H1 (cell line): Measurements from ENCODE around the gene MUS81. TPM values are rescaled to one million over a fixed set of nuclear protein-coding genes. Genes with fewer than 3 reads are reported as not detected.
A peak's percentile ranks its signal among the peaks of the same experiment; 100 is the strongest.

Experiments
- CTCF ChIA-PET: fragments of 300-600 bp; sonication (Branson Sonifier 250); formaldehyde crosslinking; loops from one replicate; lab custom pipeline; 2021; ENCODE audit not compliant: partially characterized antibody; lab: Charles Lee
- POLR2A ChIA-PET: fragments of 300-600 bp; sonication (Branson Sonifier 250); formaldehyde crosslinking; loops from one replicate; lab custom pipeline; 2021; ENCODE audit warnings: inconsistent platforms; ENCODE audit not compliant: partially characterized antibody; lab: Charles Lee
- DNase-seq, 2 experiments: peaks; one replicate each; pipeline versions ENCODE4 v3.0.0 to v3.0.0-alpha.2; 2010 to 2022; ENCODE audit warnings: low spot score in 2 of 2, low read depth in 1 of 2, mixed read lengths in 1 of 2
- FAIRE-seq: peaks from 2 replicates; lab custom pipeline; 2011; peaks lifted over from hg19 to GRCh38; lab: Jason Lieb, UNC
- H2AFZ ChIP-seq: 2 replicates; pipeline ENCODE4 v1.8.1; 2012; ENCODE audit warnings: low read length, inconsistent platforms
- H2AK5ac ChIP-seq: 2 replicates; pipeline ENCODE4 v1.6.1; 2013; ENCODE audit warnings: low read depth, low read length
- H2BK120ac ChIP-seq: replicated peaks from 2 replicates; pipeline ENCODE3; 2013; ENCODE audit warnings: low read depth, low read length, inconsistent platforms
- H2BK12ac ChIP-seq: 2 replicates; pipeline ENCODE4 v1.6.1; 2013; ENCODE audit warnings: low read depth, low read length
- H2BK15ac ChIP-seq: 2 replicates; pipeline ENCODE4 v1.6.1; 2013; ENCODE audit warnings: low read length
- H2BK20ac ChIP-seq: 2 replicates; pipeline ENCODE4 v1.6.1; 2013; ENCODE audit warnings: low read length
- H2BK5ac ChIP-seq: 2 replicates; pipeline ENCODE4 v1.6.1; 2013; ENCODE audit warnings: low read depth, low read length
- H3K14ac ChIP-seq: 2 replicates; pipeline ENCODE4 v1.6.1; 2013; ENCODE audit warnings: inconsistent platforms; ENCODE audit not compliant: insufficient read length
- H3K18ac ChIP-seq: 2 replicates; pipeline ENCODE4 v1.6.1; 2013; ENCODE audit warnings: low read length; ENCODE audit errors: extremely low read depth
- H3K23ac ChIP-seq: 2 replicates; pipeline ENCODE4 v1.6.1; 2013; ENCODE audit warnings: inconsistent platforms; ENCODE audit not compliant: insufficient read length
- H3K23me2 ChIP-seq: 2 replicates; pipeline ENCODE4 v1.6.1; 2013; ENCODE audit warnings: low read depth, low read length
- H3K27ac ChIP-seq: 2 replicates; pipeline ENCODE4 v1.6.1; 2011; ENCODE audit warnings: low read depth, low read length, inconsistent platforms
- H3K27me3 ChIP-seq, 4 experiments: replicated peaks in 1 of 4; 1 replicate in 1 of 4; 2 replicates in 3 of 4; pipeline versions ENCODE4 v1.6.1 to v1.8.1; 2011 to 2013; ENCODE audit warnings: low read length in 3 of 4, mild to moderate bottlenecking in 3 of 4, inconsistent platforms in 2 of 4, mixed read lengths in 2 of 4, moderate library complexity in 1 of 4; ENCODE audit not compliant: control insufficient read depth in 3 of 4, insufficient read depth in 3 of 4; ENCODE audit errors: extremely low read depth in 1 of 4
- H3K36me3 ChIP-seq, 4 experiments: 2 replicates each; pipeline versions ENCODE4 v1.6.1 to v1.8.1; 2011 to 2013; ENCODE audit warnings: mild to moderate bottlenecking in 4 of 4, low read length in 3 of 4, moderate library complexity in 2 of 4, control low read depth in 1 of 4, inconsistent platforms in 1 of 4; ENCODE audit not compliant: insufficient read depth in 4 of 4, control insufficient read depth in 2 of 4
- H3K4ac ChIP-seq: replicated peaks from 2 replicates; pipeline ENCODE3; 2013; ENCODE audit warnings: low read length, low read depth, mixed read lengths, inconsistent platforms; ENCODE audit not compliant: insufficient read length
- H3K4me1 ChIP-seq, 4 experiments: replicated peaks in 1 of 4; 1 replicate in 1 of 4; 2 replicates in 3 of 4; pipeline versions ENCODE4 v1.6.1 to v1.8.1; 2011 to 2013; ENCODE audit warnings: low read length in 3 of 4, inconsistent platforms in 2 of 4, mixed read lengths in 1 of 4; ENCODE audit not compliant: insufficient read depth in 4 of 4, control insufficient read depth in 3 of 4
- H3K4me2 ChIP-seq, 2 experiments: 2 replicates each; pipeline versions ENCODE4 v1.6.1 to v1.8.1; 2011 to 2013; ENCODE audit warnings: low read depth in 2 of 2, low read length in 2 of 2, control low read depth in 1 of 2, inconsistent platforms in 1 of 2, mild to moderate bottlenecking in 1 of 2; ENCODE audit not compliant: insufficient read depth in 1 of 2
- H3K4me3 ChIP-seq, 4 experiments: fragments of 200-600, 300-600 bp in 1 of 4; sonication (generic), shearing (Covaris generic), sonication (Bioruptor Twin) in 1 of 4; 2 replicates each; pipeline versions ENCODE4 v1.5.1 to v1.8.1; 2011 to 2016; ENCODE audit warnings: low read length in 4 of 4, low read depth in 3 of 4, control low read depth in 2 of 4, inconsistent platforms in 2 of 4, mild to moderate bottlenecking in 2 of 4, mixed read lengths in 1 of 4, moderate library complexity in 1 of 4; ENCODE audit not compliant: insufficient read depth in 2 of 4; ENCODE audit errors: extremely low read depth in 1 of 4
- H3K56ac ChIP-seq: replicated peaks from 2 replicates; pipeline ENCODE3; 2013; ENCODE audit warnings: low read depth, mild to moderate bottlenecking, mixed read lengths, low read length, inconsistent platforms; ENCODE audit not compliant: insufficient read length
- H3K79me1 ChIP-seq: 2 replicates; pipeline ENCODE4 v1.6.1; 2013; ENCODE audit warnings: low read depth, low read length, control low read depth
- H3K79me2 ChIP-seq, 2 experiments: 2 replicates each; pipeline versions ENCODE4 v1.6.1 to v1.8.1; 2012 to 2013; ENCODE audit warnings: low read length in 2 of 2, mild to moderate bottlenecking in 2 of 2, inconsistent platforms in 1 of 2; ENCODE audit not compliant: insufficient read depth in 2 of 2, control insufficient read depth in 1 of 2
- H3K9ac ChIP-seq, 4 experiments: replicated peaks in 1 of 4; 1 replicate in 1 of 4; 2 replicates in 3 of 4; pipeline versions ENCODE4 v1.6.1 to v1.8.1; 2011 to 2013; ENCODE audit warnings: low read depth in 3 of 4, low read length in 3 of 4, control low read depth in 2 of 4, mild to moderate bottlenecking in 2 of 4, moderate library complexity in 2 of 4, inconsistent platforms in 1 of 4; ENCODE audit errors: extremely low read depth in 1 of 4
- H3K9me3 ChIP-seq, 2 experiments: 2 replicates each; pipeline versions ENCODE4 v1.6.1 to v1.8.1; 2012 to 2013; ENCODE audit warnings: mild to moderate bottlenecking in 2 of 2, moderate library complexity in 2 of 2, control low read depth in 1 of 2, inconsistent platforms in 1 of 2, low read depth in 1 of 2, low read length in 1 of 2, mixed read lengths in 1 of 2; ENCODE audit not compliant: insufficient read depth in 2 of 2
- H4K20me1 ChIP-seq, 2 experiments: replicated peaks in 1 of 2; 2 replicates each; pipeline versions ENCODE3 to v1.8.1; 2011 to 2013; ENCODE audit warnings: inconsistent platforms in 2 of 2, low read length in 2 of 2, mild to moderate bottlenecking in 1 of 2; ENCODE audit not compliant: insufficient read depth in 2 of 2, control insufficient read depth in 1 of 2
- H4K5ac ChIP-seq: 2 replicates; pipeline ENCODE4 v1.6.1; 2013; ENCODE audit warnings: low read length, low read depth, mixed read lengths, inconsistent platforms; ENCODE audit not compliant: insufficient read length
- H4K8ac ChIP-seq: 2 replicates; pipeline ENCODE4 v1.8.0; 2013; ENCODE audit warnings: mild to moderate bottlenecking, moderate library complexity, low read length, inconsistent platforms; ENCODE audit not compliant: insufficient read depth; ENCODE audit errors: extremely low read depth
- H4K91ac ChIP-seq: replicated peaks from 2 replicates; pipeline ENCODE3; 2013; ENCODE audit warnings: low read length, mixed read lengths, inconsistent platforms; ENCODE audit not compliant: insufficient read length
- CHD1 ChIP-seq: IDR thresholded peaks from 2 replicates; pipeline ENCODE4 v1.6.1; 2012; ENCODE audit warnings: low read depth, low read length, improper control_type of control experiment
- EP300 ChIP-seq, 2 experiments: IDR thresholded peaks; 1 replicate in 1 of 2; 2 replicates in 1 of 2; pipeline ENCODE4 v1.6.1; 2011 to 2012; ENCODE audit warnings: low read depth in 2 of 2, low read length in 2 of 2, mild to moderate bottlenecking in 2 of 2, borderline replicate concordance in 1 of 2, inconsistent platforms in 1 of 2, moderate library complexity in 1 of 2
- FOSL1 ChIP-seq: IDR thresholded peaks from 2 replicates; pipeline ENCODE4 v1.6.1; 2011; ENCODE audit warnings: mild to moderate bottlenecking, low read depth, low read length, moderate library complexity; ENCODE audit not compliant: insufficient read depth
- GTF2F1 ChIP-seq: IDR thresholded peaks from 2 replicates; pipeline ENCODE4 v1.6.1; 2012; ENCODE audit warnings: low read depth, low read length, improper control_type of control experiment, borderline replicate concordance
- NANOG ChIP-seq: IDR thresholded peaks from 2 replicates; pipeline ENCODE4 v1.6.1; 2011; ENCODE audit warnings: low read length, low read depth, mild to moderate bottlenecking, inconsistent platforms; ENCODE audit not compliant: insufficient read depth, poor library complexity, severe bottlenecking
- POLR2AphosphoS5 ChIP-seq: IDR thresholded peaks from 2 replicates; pipeline ENCODE4 v1.6.1; 2011; ENCODE audit warnings: low read depth, low read length
- SAP30 ChIP-seq: fragments of 300-600 bp; sonication (generic); IDR thresholded peaks from 2 replicates; pipeline ENCODE4 v1.7.1; 2012; ENCODE audit warnings: low read length, moderate library complexity, mild to moderate bottlenecking, inconsistent platforms; ENCODE audit not compliant: insufficient read depth, insufficient replicate concordance
- SIN3A ChIP-seq, 2 experiments: IDR thresholded peaks in 1 of 2; conservative IDR thresholded peaks in 1 of 2; 2 replicates each; pipeline ENCODE4 v1.6.1; 2011 to 2012; ENCODE audit warnings: low read length in 2 of 2, improper control_type of control experiment in 1 of 2, low read depth in 1 of 2, mild to moderate bottlenecking in 1 of 2
- SP1 ChIP-seq: IDR thresholded peaks from 2 replicates; pipeline ENCODE4 v1.6.1; 2011; ENCODE audit warnings: low read depth, low read length
- USF2 ChIP-seq: IDR thresholded peaks from 2 replicates; pipeline ENCODE4 v1.6.1; 2011; ENCODE audit warnings: low read length, improper control_type of control experiment
- WGBS, 2 experiments: shearing (Covaris generic) in 1 of 2; methylation state at CpG; one replicate each; pipeline versions ENCODE4 v1.1.6 to v1.1.7; 2013 to 2015; ENCODE audit warnings: low lambda C conversion rate in 2 of 2, mixed read lengths in 2 of 2, inconsistent platforms in 1 of 2, low coverage in 1 of 2, missing lambda C conversion rate in 1 of 2; ENCODE audit not compliant: insufficient replicate concordance in 2 of 2, insufficient coverage in 1 of 2, insufficient read length in 1 of 2; ENCODE audit errors: extremely low coverage in 1 of 2, missing lambda C conversion rate in 1 of 2; 5-methylcytosine and 5-hydroxymethylcytosine counted together
- polyA plus RNA-seq, 7 experiments: library from polyadenylated mRNA; depleted of rRNA in 3 of 7; stranded (reverse) in 5 of 7; unstranded in 2 of 7; fragments of >200 nt in 5 of 7; fragments of 200-250 nt in 2 of 7; gene quantifications; 1 replicate in 5 of 7; 2 replicates in 1 of 7; 4 replicates in 1 of 7; pipeline versions ENCODE4 v1.2.1 to v1.2.3, GENCODE V29; 2011 to 2013; ENCODE audit warnings: missing spikeins in 2 of 7, mixed read lengths in 2 of 7
- total RNA-seq: library from RNA; stranded (reverse); fragmentation: NEBNext Ultra II Directional; extraction: Animal tissue kit (Norgen Biotek cat#: 25700); gene quantifications from 2 replicates; pipeline ENCODE4 v1.2.1, GENCODE V29; 2021

MUS81 gene
- total and polyA plus RNA-seq, 2 of the 8 experiments (the other 6 are each of a cell fraction or from before 2014, with no cell fraction given) = 30.2 to 31.5 TPM

- peak overlapping the region; percentile 98 for H2BK5ac ChIP-seq
- H4K20me1 ChIP-seq = peaks cover 16 to 18% of the 10 kb centered on the region in 2 experiments
- ChIA-PET POLR2A (interaction anchor here (0.6 to 39.7 kb wide), 43 partner anchors 4 to 279 kb away, joined by 3 to 1071 read pairs (median 4); partner anchors contain the start of genes AP5B1, BANF1, C11orf68 and CCDC85B), CTCF (interaction anchor here (0.5 to 9.9 kb wide), 41 partner anchors 10 to 442 kb away, joined by 3 to 191 read pairs (median 4); partner anchors contain the start of genes BANF1, CCDC85B, CTSW and FIBP)
- H3K4me1 ChIP-seq = peaks cover 0 to 15% (median 6%) of the 10 kb centered on the region in 4 experiments; a peak in 5 of 7 replicates
- peak overlapping the region; percentile 52 for H4K5ac ChIP-seq
- H3K36me3 ChIP-seq = peaks cover 15 to 25% (median 24%) of the 10 kb centered on the region in 4 experiments
- H3K4me2 ChIP-seq = peak overlapping the region; percentile 95 to 97
- H3K27ac ChIP-seq = peak overlapping the region; percentile 96
- peak overlapping the region; percentile 99 for H2BK12ac ChIP-seq
- peak overlapping the region; percentile 98; the same call in 1 of the 2 replicates for H2BK15ac ChIP-seq
- peak overlapping the region; percentile 91 for H3K4ac ChIP-seq
- H2BK20ac ChIP-seq = peak overlapping the region; percentile 83; the same call in 1 of the 2 replicates
- peak overlapping the region; percentile 97; the same call in 1 of the 2 replicates for H4K8ac ChIP-seq
- H3K9ac ChIP-seq = peak overlapping the region; percentile 46 to 97 (median 94)
- no peak overlapping the region for H2AFZ ChIP-seq
- DNase-seq = no peak
- peaks cover 13% of the 10 kb centered on the region for H3K79me1 ChIP-seq
- peak overlapping the region; percentile 96 for H4K91ac ChIP-seq
- peak overlapping the region; percentile 62 for H3K56ac ChIP-seq
- peaks cover 15 to 31% of the 10 kb centered on the region in 2 experiments for H3K79me2 ChIP-seq
- H3K18ac ChIP-seq = peak overlapping the region; percentile 99
- no peak for FAIRE-seq
- H3K23me2 ChIP-seq = peaks cover 19% of the 10 kb centered on the region
- peak overlapping the region; percentile 65 for H2BK120ac ChIP-seq
- H3K23ac ChIP-seq = no peak overlapping the region
- H3K4me3 ChIP-seq = peak overlapping the region; percentile 75 to 95 (median 82)
- H2AK5ac ChIP-seq = peak overlapping the region; percentile 84
- H3K27me3 ChIP-seq = no peaks in the 10 kb centered on the region
- no peaks in the 10 kb centered on the region for H3K9me3 ChIP-seq
- 8% methylated on average over 16 of the region's 16 CpGs; no CpG with 5 or more reads in 1 of the 2 experiments for WGBS, 2 experiments
- H3K14ac ChIP-seq = peak overlapping the region; percentile 51
- TF ChIP-seq USF2 = no peak
- peak; percentile 25 for TF ChIP-seq SAP30
- no peak for TF ChIP-seq NANOG
- TF ChIP-seq FOSL1 = no peak
- no peak for TF ChIP-seq CHD1
- TF ChIP-seq EP300 (IDR thresholded peaks at IDR 0.05; ENCODE audit: borderline replicate concordance in 1 of 2, low read depth in 2 of 2, low read length in 2 of 2) = no peak
- peak; percentile 71; the same call in 1 of the 2 replicates for TF ChIP-seq POLR2AphosphoS5
- no peak for TF ChIP-seq SIN3A (conservative IDR thresholded peaks at IDR 0.05 in 1 of 2, IDR thresholded peaks at IDR 0.05 in 1 of 2; ENCODE audit: low read depth in 1 of 2, low read length in 2 of 2)
- TF ChIP-seq SP1 = no peak
- TF ChIP-seq GTF2F1 = no peak
These were observed 388 bp upstream of the MUS81 start for GRCh38 chr11:65859812-65860277.
